ENCODE data around the gene DPP7.
"Not testable (repeated sequence)": the region's sequence is repeated elsewhere in the genome, so short reads cannot be mapped to it uniquely, and the experiment has no call there.

DPP7 gene

DNA sequence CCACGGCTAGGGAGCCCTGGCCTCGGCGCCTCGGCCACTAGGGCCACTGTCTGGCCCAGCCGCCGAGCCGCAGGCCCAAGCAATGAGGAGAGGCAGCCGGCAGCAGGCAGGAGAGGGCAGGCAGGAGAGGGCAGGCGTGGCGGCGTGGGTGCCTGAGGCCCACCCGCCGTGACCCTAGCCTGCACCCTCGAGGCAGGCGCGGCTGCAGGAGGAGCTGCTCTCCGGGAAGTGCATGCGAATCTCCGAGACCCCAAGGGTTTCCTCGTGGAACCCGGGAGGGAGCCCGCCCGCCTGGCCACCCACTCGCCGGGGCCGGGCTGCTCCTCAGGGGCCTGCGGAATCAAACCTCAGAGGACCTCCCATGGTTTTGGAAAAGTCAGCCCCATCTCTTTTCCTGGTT, 33.7 kb upstream of the DPP7 start:
- no peak for DNase-seq (ENCODE audit: low spot score)

DNA sequence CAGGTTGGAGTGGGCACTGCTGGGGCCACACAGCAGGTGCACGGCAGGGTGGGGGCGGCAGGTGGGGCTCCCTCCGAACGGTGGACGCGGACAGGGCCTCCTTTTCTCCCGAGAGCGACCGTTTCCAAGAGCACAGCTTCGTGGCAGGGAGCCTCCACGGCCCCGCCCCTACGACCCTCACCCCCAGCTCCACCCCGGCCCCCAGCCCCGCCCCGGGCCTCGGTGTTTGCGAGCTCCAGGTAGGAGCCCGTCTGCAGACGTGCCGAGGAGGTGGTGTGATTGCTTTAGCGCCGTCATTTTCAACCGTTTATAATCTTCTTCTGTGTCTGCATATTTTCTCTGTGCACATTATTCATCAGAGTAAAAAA, 33.2 kb upstream of the DPP7 start:
- no peak for DNase-seq (ENCODE audit: low spot score)

DNA sequence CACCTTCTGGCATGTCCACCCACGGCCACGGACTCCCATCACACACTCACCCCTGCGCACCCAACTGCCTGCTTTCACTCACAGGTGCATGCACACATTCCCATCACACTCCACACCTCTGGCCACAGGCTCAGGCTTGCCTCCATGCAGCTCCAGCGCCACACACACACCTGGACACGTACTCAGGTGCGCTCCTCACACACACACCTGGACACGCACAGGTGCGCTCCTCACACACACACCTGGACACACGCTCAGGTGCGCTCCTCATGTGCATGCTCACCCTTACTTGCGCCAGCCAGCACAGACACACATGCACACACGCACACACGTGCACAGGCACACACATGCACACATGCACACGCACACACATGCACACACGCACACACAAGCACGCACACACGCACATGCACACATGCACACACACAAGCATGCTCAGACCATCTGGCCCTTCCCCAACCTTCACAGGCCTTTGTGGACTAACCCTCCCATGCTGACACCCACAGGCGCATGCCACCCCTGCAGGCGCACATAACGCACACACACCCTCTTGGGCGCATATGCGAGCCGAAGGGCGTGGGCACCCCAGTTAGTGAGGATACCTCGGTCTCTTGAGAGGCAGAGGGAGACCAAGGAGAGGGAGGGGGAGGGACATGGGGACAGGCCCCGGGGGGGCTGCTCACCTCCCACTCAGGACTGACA, 32.7 kb upstream of the DPP7 start:
- DNase-seq (ENCODE audit: low spot score): no peak

DNA sequence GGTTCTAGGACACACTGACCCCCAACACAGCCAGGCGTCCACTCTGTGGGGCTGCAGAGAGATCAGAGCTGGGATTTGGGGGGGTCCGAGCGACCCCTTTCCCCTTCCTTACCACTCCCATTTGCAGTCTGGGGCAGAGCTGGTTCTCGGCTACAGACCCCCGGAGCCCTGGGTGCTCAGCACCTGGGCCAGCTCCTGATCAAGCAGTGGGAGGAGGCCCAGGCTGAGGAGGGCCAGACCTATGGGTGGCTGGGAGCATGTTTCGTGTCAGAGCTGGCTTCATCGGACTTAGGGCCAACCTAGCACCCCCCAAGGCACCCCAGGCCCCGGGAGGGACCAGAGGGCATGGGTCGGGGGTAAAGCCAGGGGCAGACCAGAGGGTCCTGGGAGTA, 32.0 kb upstream of the DPP7 start:
- no peak for DNase-seq (ENCODE audit: low spot score)

DNA sequence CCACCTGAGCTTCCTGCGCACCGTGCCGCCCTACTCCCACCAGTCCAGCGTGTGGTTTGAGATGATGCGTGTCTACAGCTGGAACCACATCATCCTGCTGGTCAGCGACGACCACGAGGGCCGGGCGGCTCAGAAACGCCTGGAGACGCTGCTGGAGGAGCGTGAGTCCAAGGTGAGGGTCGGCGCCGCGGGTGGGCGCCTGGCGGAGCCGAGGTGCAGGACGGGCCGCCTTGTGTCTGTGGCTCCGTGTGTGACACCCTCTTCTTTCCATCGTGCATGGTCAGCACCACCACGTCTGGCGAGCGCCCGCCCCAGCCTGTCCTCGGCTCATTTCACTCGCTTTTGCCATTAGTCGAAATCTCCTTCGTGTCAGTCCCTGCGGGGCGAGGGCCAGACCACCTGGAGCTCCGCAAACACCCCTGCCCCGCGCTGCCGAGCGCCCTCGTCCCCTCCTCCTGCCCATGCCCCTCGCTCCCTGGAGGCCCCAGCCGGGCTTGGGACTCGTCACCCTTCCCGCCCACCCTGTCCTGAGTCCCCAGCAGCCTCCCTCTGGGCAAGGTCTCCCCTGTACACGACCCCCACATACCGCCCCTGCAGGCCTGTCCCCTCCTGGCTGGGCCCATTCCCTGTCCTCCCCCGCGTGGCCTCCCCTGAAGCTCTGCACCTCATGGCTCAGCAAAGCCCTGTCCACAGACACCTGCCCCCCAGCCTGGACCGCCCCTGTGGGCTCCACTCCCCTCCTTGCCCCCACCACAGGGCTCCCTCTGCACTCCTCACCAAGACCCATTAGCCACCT, 31.4 kb upstream of the DPP7 start:
- DNase-seq (ENCODE audit: low spot score): no peak

DNA sequence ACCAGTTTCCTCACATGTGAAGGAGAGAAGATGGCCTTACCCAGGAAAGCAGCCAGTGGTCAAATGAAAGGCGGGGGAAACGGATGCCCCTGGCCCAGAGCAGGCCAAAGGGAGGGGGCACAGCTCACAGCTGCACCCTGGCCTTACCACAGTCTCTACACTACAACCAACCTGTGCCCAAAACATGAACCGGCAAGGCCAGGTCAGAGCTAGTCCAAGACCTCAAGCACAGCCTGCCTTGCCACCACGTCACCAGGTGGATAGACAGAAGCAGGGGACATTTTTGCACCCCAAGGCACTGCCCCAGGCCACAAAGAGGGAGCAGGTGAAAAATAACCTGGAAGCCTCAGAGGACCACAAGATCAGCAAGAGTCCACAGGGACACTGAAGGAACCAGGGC, 28.9 kb upstream of the DPP7 start:
- DNase-seq (ENCODE audit: low spot score): no peak

DNA sequence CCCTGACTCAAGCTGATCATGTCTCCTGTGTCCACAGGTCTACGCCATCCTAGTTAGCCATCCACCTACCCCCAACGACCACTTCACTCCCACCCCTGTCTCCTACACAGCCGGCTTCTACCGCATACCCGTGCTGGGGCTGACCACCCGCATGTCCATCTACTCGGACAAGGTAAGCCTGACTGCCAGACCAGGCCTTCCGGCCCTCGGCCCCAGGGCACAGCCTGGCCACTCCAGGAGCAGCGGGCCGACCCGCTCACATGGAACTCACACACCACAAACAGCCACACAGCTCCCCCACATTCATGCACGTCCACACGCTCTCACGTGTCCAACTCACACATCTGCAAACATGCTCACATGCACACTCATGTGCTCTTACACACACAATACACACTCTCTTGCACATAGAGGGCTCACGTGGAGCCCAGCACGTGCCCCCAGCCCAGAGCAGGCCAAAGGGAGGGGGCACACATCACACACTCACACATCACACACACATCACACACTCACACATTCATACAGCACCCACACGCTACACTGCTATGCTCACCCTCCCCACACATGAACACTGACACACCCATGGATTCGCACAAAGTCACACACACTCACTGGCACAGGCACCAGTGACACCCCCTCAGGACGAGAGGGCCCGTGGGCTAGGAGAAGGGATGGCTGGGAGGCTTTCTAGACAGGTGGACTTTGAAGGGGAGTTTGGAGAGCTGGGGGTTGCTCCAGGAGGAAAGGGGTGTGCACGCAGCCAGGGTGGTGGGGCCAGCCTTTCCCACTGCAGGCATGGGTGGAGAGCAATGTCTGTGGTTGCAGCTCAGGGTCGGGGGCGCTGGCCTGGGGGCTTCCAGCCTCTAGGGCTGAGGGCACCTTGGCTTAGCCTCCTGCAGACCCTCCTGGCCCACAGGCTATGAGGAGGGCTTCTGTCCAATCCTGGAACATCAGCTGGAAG, 27.7 kb upstream of the DPP7 start:
- DNase-seq (ENCODE audit: low spot score): no peak

DNA sequence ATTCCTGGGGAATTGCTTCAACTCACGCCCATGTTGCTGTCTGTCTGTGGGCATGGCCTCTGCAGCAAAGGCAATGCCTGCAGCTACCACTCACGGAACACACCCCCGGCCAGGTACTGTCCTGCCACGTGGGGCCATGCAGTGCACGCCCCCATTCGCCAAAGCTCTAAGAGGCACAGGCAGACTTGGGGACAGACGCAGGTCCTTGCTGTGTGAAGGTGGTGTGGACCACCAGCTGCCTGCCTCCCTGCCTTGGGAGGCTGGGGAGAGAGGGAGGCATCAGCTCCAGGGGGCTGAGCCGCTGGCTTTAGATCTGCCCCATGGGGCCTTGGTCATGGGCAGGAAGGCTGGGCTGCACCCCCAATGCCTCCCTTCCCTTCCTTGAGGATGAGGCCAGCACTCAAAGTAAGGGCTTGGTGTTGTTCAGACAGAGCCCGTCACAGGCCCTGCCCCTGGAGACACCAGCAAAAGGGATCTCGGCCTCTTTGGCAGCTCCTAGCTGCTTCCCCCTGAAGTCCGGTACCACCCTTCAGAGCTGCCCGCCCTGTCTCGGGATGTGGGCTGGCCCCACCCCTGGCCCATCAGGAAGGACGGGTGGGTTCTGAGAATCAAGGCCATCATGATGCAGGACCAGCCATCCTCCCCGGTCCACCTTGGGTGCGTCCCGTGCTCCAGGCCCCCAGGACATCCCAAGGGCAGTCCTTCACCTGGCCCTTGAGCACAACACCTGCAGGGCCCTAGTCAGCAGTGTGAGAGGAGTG, 26.7 kb upstream of the DPP7 start:
- no peak for DNase-seq (ENCODE audit: low spot score)

DNA sequence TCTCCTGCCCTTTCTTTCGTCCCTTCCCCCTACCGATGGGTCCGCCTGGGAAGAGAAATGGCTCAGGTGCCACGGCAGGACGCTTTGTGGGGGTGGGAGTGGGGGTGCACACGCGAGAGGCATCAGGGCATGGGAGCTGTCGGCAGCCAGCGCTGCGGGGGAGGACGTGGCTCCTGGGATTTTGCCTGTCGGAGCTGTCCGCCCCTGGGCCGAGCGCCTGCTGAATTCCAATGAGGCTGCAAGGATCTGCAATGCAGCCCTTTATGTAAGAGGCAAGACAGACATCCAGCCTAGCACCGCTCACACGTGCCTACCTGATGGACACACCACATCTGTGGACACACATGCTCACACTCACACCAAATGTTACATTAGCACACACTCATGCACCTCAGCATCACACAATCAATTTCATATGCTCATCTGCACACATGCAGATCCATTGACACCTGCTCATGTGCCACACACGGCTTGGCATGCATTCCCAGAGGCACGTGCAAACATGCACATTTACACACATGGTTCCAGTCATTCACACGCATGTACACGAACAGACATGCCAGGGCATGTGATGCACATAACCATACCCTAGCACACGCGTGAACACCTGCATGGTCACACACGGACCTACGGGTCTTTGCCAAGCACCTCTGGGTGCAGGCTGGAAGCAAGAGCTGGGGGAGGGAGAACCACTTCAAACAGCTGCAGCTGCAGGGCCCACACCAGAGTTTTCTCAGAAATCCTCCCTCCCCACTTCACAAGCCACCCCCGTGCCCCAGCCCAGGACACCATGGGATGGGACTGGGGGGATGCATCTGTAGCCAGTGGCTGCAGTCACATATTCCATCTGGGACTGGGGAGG, 25.8 kb upstream of the DPP7 start:
- no peak for DNase-seq (ENCODE audit: low spot score)

DNA sequence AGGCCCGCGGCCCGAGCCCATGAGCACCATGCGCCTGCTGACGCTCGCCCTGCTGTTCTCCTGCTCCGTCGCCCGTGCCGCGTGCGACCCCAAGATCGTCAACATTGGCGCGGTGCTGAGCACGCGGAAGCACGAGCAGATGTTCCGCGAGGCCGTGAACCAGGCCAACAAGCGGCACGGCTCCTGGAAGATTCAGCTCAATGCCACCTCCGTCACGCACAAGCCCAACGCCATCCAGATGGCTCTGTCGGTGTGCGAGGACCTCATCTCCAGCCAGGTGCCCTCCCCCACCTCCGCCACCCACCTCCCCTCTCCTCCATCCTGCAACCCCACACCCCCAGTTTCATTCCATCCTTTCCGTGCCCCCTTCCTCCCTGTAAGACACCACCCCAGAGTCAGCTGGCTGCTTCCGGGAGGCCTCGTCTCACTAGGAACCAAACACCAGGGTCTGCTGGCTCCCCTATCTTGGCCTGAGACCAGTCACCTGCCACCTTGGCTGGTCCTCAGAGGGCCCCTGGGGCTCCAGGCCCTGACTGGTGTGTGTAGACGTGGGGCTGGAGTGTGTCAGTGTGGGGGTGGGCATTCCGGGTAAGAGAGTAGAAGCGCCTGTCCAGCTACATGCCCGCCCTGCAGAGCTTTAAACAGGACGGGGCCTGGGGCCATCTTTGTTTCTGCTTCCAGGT, 25.1 kb upstream of the DPP7 start:
- no peak for DNase-seq (ENCODE audit: low spot score)

DNA sequence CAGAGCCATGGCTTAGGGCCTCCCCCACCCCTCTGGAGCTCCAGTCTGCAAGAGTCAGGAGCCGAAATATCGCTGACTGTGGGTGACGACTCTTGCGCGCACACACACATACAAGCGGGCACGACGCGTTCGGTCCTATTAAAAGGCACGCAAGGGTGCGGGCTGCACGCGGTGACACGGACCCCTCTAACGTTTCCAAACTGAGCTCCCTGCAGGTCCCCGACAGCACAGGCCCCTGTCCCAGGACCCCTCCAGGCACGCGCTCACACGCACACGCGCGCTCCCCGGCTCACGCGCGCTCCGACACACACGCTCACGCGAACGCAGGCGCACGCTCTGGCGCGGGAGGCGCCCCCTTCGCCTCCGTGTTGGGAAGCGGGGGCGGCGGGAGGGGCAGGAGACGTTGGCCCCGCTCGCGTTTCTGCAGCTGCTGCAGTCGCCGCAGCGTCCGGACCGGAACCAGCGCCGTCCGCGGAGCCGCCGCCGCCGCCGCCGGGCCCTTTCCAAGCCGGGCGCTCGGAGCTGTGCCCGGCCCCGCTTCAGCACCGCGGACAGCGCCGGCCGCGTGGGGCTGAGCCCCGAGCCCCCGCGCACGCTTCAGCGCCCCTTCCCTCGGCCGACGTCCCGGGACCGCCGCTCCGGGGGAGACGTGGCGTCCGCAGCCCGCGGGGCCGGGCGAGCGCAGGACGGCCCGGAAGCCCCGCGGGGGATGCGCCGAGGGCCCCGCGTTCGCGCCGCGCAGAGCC, 24.4 kb upstream of the DPP7 start, which contains the start of gene GRIN1:
GRIN1 (plus strand) TSS at position 433 of the 746 bp plus-strand sequence. CDS start 333 bp downstream, outside the sequence.
- no peak for DNase-seq (ENCODE audit: low spot score)

DNA sequence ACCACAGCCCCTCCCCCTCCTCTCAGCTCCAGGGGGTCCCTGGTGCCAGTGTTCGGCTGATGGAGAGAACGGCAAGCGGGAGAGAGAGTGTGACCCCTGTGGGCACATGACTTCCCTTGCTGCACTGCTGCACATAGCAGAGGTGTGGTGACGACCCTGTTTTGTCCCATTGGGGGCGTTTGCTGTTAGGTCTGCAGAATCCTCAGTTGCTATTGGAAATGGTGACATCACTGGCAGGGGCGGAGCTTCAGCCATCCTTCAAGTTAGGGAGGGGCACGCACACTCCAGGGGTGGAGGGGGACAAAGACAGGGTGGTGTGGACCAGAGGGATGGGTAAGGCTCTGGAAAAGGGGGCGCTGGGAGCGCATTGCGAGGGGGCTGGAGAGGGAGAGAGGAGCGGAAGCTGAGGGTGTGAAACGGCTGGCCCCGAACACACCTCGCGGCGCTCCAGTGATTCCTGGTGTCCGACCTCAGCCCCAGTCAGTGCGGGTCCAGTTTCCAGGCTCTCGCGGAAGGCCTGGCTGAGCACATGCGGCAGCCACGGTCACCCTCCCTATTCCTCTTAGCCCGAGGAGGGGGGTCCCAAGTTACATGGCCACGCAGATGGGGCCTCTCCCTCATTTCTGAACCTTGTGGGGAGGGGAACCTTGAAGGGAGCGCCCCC, 23.7 kb upstream of the DPP7 start:
- DNase-seq (ENCODE audit: low spot score): no peak

DNA sequence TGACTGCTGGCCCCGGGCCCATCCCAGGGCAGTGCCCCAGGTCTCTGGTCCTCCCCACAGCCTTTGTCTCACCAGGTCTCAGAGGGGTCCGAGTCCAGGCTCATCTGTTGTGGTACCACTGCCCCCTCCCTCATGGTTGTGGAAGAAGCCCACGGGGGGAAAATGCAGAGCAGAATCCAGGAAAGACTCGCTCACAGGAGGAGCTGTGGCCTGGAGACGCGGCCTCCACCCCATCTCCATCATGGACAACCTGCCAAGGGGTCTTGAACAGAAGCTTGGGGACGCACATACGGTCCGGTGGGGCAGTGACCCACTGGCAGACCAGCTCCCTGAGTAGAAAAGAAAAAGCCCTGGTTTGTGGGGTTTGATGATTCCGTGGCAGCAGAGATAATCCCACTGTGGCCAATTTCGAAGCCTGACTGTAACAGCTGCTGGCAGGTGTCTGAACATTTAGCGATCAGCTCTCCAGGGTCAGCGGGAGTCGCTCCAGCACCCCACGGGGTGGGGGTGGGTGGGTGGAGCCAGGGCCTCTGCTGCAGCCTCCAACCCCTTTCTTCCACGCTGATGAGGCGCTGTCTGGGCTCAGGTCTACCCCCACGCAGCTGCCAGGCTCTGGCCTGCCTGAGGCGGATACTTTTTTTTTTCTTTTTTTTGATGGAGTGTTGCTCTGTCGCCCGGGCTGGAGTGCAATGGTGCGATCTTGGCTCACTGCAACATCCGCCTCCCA, 22.5 kb upstream of the DPP7 start:
- DNase-seq (ENCODE audit: low spot score): no peak

DNA sequence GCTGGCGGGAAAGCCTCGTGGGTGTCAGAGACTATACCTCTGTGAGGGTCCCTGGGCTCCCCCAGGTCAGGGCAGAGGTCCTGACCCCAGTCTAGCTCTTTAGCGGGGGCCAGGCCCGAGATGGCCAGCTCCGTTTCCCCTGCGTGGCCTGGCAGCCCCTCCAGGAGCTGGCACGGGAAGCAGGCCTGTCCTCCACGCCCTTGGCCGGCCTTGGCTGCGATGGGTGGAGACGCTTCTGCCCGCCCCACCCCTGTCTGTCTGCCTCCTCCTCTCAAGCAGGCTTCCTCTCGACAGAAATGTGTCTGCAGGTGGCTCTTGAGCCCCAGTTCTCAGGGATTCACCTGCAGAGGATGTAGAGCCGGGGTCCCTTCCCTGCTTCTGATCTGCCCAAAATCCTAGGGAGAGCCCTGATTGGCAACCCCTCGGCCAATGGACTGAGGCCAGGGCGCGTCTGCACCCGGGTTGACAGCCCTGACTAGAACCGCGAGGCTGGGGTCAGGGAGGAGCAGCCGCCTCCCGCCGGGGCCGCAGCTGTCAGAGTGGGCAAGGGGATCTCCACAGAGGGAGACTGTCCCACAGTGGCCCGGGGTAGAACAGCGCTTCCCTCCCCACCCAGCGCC, 21.8 kb upstream of the DPP7 start:
- peak; percentile 28 for DNase-seq (ENCODE audit: low spot score)

DNA sequence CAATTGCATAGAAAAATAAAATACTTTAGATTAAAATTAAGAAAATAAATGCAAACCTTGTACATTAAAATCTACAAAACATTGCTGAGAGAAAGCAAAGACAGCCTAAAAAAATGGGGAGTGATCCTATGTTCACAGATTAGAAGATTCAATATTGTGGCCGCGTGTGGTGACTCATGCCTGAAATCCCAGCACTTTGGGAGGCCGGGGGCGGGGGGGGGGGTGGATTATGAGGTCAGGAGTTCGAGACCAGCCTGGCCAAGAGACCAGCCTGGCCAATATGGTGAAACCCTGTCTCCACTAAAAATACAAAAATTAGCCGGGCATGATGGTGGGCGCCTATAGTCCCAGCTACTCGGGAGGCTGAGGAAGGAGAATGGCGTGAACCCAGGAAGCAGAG, 20.6 kb upstream of the DPP7 start:
- not testable (repeated sequence) for DNase-seq (ENCODE audit: low spot score)

DNA sequence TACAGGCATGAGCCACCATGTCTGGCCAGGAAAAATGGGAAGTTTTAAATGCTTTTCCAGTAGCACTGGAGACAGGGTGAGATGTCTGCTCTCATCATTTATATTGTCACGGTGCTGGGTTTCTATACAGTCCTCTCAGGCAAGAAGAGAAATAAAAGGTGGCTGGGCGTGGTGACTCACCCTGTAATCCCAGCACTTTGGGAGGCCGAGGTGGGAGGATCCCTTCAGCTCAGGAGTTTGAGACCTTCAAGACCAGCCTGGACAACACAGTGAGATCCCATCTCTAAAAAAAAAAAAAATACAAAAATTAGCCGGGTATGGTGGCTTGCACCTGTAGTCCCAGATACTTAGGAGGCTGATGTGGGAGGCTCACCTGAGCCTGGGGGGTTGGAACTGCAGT, 19.7 kb upstream of the DPP7 start:
- DNase-seq (ENCODE audit: low spot score): no peak

DNA sequence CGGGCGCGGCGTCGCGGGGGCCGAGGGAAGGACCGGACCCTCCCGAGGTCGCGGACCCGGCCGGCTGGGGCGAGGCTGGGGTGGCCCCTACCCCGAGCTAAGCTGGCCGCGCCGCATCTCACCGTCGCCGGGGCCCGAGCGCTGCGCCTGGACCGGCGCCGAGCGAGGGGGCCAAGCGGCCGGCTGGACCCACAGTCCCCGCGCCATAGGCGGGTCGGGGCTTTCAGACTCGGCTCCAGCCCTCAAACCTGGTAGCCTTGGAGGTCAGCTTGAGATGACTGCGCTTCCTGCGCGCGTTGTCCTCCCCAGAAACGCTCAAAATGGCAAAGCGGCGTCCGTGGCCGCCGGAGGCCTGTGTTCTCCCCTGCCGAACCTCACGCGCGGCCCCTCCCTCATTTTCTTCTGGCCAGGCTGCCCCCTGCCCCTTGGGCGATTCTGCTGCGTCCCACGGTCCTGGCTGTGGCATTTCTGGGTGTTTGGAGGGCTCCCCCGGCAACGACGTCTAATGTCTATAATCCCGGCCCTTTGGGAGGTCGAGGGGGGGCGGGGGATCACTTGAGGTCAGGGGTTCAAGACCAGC, 15.7 kb upstream of the DPP7 start:
- no peak for DNase-seq (ENCODE audit: low spot score)
